Islet precursor cell (in vitro differentiated cells): ENCODE data around the gene NOMO2.
"Not testable (repeated sequence)": the region's sequence is repeated elsewhere in the genome, so short reads cannot be mapped to it uniquely, and the experiment has no call there.

Source experiments
- DNase-seq: peaks from one replicate; pipeline ENCODE4 v3.0.0-alpha.2; 2018

The NOMO2 gene, protein sequence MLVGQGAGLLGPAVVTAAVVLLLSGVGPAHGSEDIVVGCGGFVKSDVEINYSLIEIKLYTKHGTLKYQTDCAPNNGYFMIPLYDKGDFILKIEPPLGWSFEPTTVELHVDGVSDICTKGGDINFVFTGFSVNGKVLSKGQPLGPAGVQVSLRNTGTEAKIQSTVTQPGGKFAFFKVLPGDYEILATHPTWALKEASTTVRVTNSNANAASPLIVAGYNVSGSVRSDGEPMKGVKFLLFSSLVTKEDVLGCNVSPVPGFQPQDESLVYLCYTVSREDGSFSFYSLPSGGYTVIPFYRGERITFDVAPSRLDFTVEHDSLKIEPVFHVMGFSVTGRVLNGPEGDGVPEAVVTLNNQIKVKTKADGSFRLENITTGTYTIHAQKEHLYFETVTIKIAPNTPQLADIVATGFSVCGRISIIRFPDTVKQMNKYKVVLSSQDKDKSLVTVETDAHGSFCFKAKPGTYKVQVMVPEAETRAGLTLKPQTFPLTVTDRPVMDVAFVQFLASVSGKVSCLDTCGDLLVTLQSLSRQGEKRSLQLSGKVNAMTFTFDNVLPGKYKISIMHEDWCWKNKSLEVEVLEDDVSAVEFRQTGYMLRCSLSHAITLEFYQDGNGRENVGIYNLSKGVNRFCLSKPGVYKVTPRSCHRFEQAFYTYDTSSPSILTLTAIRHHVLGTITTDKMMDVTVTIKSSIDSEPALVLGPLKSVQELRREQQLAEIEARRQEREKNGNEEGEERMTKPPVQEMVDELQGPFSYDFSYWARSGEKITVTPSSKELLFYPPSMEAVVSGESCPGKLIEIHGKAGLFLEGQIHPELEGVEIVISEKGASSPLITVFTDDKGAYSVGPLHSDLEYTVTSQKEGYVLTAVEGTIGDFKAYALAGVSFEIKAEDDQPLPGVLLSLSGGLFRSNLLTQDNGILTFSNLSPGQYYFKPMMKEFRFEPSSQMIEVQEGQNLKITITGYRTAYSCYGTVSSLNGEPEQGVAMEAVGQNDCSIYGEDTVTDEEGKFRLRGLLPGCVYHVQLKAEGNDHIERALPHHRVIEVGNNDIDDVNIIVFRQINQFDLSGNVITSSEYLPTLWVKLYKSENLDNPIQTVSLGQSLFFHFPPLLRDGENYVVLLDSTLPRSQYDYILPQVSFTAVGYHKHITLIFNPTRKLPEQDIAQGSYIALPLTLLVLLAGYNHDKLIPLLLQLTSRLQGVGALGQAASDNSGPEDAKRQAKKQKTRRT

DNA sequence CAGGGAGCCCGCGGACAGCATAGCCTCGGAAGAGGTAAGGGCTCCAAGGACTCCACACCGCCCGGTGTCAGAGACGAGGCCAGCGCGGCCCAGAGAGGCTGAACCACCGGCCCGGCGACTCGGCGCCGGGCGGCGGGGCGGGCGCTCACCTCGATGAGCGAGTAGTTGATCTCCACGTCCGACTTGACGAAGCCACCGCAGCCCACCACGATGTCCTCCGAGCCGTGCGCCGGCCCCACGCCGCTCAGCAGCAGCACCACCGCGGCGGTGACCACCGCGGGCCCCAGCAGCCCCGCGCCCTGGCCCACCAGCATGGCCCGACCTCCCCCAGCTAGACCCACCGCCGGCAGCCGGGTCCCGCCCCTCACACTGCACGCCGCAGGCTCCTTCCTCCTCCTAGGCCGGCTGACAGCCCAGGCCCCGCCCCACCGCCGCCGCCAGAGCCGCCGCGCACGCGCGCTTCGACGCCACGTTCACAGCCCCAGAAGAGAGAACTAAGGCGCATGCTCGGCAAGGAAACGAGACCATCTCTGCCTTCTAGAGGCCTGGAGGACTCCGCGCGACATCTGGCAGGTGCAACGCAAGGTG, at the start of gene NOMO2:
NOMO2 (minus strand) TSS at position 371 of the 588 bp plus-strand sequence; CDS start at position 314, 57 bp downstream.
- DNase-seq = peak; percentile 57

DNA sequence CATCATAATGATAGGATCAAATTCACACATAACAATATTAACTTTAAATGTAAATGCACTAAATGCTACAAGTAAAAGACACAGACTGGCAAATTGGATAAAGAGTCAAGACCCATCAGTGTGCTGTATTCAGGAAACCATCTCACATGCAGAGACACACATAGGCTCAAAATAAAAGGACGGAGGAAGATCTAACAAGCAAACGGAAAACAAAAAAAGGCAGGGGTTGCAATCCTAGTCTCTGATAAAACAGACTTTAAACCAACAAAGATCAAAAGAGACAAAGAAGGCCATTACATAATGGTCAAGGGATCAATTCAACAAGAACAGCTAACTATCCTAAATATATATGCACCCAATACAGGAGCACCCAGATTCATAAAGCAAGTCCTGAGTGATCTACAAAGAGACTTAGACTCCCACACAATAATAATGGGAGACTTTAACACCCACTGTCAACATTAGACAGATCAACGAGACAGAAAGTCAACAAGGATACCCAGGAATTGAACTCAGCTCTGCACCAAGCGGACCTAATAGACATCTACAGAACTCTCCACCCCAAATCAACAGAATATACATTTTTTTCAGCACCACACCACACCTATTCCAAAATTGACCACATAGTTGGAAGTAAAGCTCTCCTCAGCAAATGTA, 48.4 kb upstream of the NOMO2 start:
- DNase-seq = not testable (repeated sequence)

DNA sequence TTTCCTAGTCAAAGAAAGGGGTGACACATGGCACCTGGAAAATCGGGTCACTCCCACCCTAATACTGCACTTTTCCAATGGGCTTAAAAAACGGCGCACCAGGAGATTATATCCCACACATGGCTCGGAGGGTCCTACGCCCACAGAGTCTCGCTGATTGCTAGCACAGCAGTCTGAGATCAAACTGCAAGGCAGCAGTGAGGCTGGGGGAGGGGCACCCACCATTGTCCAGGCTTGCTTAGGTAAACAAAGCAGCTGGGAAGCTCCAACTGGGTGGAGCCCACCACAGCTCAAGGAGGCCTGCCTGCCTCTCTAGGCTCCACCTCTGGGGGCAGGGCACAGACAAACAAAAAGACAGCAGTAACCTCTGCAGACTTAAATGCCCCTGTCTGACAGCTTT, 46.4 kb upstream of the NOMO2 start:
- DNase-seq = not testable (repeated sequence)

DNA sequence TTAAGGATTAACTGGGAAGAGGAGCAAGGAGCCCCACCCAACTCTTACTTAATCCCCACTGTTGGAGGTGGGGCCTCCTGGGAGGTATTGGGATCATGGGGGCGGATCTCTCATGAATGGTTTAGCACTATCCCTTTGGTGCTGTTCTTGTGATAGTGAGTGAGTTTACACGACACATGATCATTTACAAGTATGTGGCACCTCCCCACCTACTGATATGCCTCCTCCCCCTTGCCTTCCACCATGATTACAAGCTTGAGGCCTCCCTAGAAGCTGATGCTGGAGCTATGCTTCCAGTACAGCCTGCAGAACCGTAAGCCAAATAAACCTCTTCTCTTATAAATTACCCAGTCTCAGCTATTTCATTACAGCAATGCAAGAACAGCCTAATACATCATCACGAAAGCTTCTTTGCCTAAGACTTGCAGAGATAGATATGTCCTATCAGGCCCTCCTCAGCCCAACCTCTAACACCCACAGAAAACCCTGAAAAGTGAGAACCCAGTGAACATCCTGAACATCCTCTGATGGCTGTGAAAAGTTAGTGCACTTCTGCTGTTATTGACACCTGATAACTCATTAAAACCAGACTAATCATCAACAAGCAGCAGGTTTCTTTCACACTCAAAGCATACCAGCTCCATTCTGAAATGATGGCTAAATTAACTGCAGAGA, 41.8 kb upstream of the NOMO2 start:
- not testable (repeated sequence) for DNase-seq

DNA sequence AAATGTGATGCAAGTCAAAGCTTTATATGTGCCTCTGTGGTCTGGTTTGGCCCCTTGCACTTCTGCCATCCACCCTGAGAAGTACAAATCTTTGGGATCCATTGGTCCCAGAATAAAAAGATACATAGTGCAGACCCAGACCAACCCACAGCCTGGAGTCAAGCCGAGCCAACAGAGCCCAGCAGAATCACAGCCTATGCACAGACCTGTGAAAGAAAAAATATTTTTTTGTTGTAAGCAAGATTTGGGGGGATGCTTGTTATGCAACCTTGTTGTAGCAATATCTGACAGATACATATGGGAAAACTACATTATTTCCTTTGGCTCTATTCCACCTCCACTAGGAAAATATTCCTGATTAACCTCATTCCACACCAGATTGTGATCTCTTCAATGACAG, 36.7 kb upstream of the NOMO2 start:
- DNase-seq = not testable (repeated sequence)

DNA sequence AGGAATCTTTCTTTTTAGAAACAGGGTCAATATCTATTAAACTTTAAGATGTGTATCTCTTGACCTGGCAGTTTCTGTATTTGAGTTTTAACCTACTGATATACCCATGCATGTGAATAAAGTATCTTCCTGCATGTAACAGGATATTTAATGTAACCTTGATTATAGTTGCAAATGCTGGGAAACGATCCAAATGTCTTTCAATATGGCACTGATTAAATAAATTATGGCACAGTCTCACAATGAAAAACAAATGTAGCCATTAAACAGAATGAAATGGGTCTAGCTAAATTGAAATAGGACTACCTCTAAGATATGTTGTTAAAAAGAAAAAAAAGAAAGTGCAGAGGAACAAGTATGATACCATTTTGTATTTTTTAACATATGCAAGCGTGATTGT, 35.8 kb upstream of the NOMO2 start:
- DNase-seq = not testable (repeated sequence)

DNA sequence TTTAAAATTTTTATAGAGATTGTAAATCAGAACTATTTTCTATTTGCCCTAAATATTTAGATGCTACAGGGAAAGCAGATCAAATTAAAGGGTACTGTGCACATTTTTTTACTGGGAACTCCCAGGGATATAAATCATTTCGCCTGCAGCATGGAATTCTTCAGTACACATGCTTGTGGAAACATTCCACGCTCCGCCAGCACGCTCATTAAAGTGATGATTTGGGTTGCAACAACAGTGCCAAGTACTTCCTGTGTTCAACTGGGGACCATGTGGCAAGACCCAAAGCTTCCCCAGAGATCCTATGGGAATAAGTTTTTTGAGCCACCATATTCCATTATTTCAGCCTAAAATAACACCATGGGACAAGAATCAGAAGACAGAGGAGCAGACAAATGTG, 35.4 kb upstream of the NOMO2 start:
- not testable (repeated sequence) for DNase-seq

DNA sequence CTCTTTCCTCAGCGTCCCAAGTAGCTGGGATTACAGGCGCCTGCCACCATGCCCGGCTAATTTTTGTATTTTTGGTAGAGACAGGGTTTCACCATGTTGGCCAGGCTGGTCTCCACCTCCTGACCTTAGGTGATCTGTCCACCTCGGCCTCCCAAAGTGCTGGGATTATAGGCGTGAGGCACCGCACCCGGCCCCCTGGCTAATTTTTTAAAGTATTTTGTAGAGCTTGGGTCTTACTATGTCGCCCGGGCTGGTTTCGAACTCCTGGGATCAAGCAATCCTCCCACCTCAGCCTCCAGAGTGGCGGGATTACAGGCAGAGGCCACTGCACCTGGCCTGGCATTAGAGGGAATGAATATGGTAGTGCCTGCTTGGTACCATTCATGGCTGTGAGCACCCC, 33.9 kb upstream of the NOMO2 start:
- DNase-seq = not testable (repeated sequence)

DNA sequence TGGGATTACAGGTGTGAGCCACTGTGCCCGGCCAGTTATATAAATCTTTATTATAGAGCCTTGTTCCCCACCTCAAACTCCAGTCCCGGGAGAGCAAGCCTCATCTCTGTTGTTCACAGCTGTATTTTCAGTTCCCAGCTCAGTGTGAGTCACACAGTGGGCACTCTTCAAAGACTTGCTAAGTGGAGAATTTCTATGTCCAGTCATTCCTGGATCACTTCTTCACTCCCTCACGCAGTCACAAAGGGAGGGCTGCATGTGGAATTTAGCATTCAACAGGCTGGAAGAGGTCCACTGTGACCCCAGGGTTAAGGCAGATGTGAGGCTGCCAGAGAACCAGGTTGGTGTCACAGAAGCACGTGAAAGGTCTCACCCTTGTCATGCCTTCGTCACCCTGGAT, 33.0 kb upstream of the NOMO2 start:
- DNase-seq = peak; percentile 69

DNA sequence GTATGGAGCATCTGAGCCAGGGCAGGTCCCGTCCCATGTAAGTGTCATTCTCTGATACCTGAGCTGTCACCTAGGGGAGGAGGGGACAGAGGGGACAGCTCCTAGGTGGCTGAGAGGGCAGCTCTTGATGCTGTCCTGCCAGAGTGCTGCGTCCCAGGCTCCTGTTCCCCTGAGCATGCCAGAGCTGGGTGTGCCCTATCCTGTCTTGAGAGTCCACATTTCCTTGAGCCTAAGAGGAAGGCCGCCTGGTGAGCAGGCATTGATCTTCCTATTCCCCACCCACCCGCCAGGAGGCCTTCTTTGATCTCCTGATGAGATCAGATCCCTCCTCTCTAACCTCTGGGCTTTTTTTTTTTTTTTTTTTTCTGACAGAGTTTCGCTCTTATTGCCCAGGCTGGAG, 32.0 kb upstream of the NOMO2 start:
- peak; percentile 74 for DNase-seq

DNA sequence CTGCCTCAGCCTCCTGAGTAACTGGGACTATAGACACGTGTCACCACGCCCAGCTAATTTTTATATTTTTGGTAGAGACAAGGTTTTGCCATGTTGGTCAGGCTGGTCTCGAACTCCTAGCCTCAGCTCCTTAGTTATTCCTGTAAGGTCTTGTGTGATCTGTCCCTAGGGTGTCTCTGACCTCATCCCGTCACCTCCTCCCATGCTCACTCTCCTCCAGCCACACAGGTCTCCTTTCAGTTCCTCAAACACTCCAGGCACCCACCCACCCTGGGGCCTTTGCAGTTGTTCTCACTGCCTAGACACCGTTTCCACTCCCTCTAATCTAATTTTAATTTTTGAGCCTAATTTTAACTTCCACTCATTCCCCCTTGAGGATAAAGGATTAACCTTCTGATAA, 31.1 kb upstream of the NOMO2 start:
- not testable (repeated sequence) for DNase-seq

DNA sequence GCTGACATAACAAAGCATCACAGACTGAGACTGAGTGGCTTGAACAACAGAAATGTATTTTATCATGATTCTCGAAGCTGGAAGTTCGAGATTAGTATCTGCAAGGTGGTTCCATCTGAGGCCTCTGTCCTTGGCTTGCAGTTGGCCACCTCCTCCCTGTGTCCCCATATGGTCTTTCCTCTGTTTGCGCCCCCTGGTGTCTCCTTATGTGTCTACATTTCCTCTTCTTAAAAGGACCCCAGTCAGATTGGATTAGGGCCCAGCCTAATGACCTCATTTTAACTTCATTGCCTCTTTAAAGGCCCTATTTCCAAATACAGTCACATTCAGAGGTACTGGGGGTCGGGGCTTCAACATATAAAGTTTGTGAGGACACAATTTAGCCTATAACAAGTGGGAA, 30.0 kb upstream of the NOMO2 start:
- DNase-seq = peak; percentile 60

DNA sequence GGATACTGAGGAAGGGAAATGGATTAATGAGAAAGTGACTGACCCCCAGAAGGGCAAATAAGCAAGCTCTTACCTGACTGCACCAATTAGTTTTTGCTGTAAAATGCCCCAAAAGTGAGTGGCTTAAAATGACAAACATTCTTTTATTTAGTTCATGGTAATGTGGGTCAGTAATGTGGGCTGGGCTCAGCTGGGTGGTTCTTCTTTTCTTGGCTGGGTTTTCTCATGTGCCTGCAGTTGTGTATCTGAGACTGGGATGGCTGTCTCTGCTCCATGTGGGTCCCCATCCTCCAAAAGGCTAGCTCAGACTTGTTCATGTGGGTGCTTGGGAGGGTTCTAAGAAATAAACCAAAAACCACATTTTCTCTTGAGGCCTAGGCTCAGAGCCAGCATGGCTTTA, 29.5 kb upstream of the NOMO2 start:
- not testable (repeated sequence) for DNase-seq

DNA sequence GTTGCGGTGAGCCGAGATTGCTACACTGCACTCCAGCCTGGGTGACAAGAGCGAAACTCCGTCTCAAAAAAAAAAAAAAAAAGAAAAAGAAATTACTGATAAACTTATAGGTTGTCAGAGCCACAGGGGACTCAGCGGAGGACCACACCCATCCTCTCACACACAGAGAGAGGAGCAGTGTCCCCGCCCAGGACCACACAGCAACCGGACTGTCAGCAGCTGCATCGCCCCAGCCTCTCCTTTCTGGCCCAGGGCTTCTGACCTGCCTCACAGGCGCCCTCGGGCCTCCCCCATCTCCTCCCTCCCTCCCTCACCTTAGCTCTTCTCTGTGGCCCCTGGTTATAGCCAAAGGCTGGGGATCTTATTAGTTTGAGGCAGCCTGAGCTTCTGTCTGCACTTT, 27.9 kb upstream of the NOMO2 start:
- DNase-seq = not testable (repeated sequence)

DNA sequence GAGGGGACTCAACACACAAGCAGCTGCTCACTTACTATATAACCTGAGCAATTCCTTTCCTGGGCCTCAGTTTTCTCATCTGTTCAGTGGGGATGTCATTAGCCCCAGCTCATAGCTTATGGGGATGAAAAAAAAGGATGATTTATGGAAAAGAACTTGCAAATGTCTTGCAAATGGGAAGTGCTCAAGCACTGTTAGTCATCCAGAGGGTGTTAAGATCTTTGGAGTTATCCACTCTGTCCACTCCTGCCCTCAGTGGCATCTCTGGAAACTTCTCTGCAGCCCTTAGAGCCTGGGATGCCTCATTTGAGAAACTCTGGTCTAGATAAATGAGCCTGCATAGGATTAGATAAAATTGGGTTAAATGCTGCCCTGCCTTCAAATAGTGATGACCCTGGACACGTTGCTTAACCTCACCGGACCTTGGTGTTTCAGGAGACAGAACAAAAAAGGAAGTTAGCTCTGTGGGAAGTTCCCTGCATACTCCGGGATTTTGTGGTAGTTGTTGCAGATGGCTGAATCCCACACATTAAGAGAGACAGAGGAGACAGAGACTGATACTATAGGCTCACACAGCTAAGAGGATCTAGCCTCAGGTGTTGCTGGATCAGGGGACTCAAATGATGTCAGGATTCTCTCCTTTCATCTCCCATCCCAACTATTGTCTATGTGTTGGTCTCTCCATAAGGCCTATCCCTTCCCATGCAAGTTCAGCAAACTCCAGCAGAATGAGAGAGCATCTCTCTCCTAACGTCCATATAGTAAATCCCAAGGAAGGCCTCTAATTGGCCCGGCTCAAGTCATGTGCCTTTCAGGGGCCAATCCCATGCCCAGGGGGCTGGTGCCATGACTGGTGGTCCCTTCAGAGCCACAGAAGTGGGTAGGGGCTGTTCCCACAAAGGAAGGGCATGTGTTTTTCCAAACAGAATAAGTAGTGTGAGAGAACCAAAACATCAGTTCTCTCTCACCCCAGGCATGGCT, 25.0 kb upstream of the NOMO2 start:
- DNase-seq = not testable (repeated sequence)

DNA sequence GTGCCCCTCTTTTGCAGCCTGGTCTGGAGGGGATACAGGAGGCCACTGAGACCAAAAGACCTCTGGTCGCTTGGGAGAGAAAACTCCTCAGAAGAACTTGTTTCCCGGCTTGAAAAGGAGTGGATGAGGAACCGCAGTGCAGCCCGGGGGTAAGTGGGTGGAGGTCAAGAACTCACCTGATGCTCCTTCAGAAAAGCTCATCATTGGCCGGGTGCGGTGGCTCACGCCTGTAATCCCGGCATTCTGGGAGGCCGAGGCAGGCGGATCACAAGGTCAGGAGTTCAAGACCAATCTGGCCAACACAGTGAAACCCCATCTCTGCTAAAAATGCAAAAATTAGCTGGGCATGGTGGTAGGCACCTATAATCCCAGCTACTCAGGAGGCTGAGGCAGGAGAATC, 23.9 kb upstream of the NOMO2 start:
- not testable (repeated sequence) for DNase-seq

DNA sequence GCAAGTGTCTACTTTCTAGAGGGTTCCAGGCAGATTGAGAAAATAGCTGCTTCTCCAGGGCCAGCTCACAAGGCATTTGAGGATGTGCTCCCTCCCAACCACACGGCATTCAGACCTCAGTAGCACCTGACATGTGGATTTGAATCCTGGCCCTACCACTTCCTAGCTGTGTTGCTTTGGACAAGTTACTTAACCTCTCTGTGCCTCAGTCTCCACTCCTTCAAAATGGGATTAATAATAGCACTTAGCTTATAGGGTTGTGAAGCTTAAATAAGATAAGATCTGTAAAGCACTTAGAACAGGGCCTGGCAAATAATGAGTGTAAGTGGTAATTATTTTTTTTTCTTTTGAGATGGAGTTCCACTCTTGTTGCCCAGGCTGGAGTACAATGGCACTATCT, 21.0 kb upstream of the NOMO2 start:
- no peak for DNase-seq

DNA sequence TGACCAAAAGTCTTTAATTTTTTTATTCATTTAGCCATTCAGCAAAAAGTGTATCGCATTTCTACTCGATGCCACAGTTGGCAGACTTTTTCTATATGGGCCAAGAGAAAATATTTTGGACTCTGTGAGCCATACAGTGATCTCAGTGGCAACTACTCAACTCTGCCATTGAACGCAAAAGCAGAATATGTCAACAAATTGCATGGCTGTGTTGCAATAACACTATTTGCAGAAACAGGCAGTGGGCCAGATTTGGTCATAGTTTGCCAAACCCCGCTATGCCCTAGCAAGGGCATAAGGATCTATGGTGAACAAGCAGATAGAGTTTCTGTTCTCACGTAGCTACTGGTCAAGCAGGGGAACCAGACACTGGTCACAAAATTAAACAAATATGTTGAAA, 18.5 kb upstream of the NOMO2 start:
- not testable (repeated sequence) for DNase-seq

DNA sequence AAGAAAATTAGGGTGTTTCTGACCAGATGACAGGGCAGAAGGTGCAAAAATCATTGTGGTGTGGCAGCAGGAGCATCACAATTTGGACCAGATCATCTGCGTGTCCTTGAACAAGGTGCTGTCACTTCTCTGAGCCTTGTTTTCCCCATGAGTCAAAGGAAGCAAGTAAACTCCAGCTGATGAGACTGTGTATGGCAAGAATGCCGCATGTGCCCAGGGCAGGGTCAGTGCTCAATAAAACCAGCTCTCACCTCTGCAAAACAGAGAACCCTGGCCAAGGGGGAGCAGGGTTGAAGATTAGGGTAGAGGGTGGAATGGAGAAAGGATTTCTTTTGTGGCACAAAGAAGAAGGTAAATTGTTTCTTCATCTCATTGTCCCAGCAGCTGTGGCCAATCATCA, 17.4 kb upstream of the NOMO2 start:
- DNase-seq = not testable (repeated sequence)

DNA sequence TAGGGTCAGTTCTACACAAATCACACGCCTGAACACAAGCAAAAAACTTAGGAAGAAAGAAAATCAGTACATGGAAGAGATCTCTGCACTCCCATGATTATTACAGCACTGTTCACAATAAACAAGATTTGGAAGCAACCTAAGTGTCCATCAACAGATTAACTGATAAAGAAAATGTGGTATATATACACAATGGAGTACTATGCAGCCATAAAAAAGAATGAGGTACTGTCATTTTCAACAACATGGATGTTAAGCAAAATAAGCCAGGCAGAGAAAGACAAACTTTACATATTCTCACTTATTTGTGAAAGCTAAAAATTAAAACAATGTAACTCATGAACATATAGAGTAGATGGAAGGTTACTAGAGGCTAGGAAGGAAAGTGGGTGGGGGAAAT, 16.0 kb upstream of the NOMO2 start:
- DNase-seq = not testable (repeated sequence)
